ENCODE measurements around the gene TRIM24.

The TRIM24 gene

DNA sequence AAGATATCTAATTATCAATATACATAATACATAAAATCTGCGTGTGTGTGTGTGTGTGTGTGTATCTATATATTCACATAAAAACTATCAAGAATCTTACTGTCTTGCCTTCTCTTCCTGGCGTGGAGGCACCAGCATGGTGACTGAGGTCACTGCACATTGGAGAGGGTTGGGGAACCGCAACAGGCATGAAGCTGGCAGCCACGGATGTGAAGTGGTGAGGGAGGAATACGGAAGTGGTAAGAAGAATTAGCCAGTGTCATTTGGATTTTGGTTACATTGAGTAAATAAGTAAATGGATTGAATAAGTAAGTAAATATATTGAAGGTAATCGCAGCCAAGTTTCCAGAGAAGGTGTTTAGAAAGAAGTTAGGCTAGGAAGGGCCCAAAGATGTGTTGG is 85.1 kb downstream of the TRIM24 start:
- H3K36me3 ChIP-seq (ENCODE audit: insufficient read depth, low read length) = peaks cover 94% of the 10 kb centered on the region
- H2AFZ ChIP-seq (ENCODE audit: low read depth, low read length) = no peak overlapping the region
- H3K9me3 ChIP-seq (ENCODE audit: low read length) = peaks cover 4% of the 10 kb centered on the region
- no peak overlapping the region for H3K4me3 ChIP-seq (ENCODE audit: low read length)
- H3K4me1 ChIP-seq (ENCODE audit: insufficient read depth, low read length) = no peaks in the 10 kb centered on the region
- no peaks in the 10 kb centered on the region for H3K27me3 ChIP-seq (ENCODE audit: insufficient read depth, low read length)

DNA sequence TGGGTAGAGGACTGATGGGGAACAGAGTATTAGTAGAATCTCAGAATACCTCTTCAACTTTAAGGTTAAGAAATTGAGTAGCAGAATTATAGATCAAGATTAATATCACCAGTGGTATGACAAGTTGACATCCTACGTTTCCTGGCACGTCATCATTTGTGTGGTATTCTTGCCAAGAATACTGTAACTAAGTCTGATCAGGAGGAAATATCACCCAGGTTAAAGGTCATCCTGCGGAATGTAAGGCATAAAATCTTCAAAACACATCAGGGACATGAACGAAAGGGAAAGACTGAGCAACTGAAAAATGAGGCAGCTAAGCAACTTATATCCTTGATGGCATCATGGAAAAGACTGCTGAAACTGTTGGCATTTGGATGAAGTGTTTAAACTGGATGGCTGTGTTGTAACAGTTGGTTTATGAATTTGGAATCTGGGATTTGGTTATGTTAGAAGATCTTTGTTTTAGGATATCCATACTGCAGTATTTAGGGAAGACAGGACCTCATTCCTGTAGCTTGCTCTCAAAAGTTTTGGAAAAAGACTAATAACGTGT is 86.1 kb downstream of the TRIM24 start:
- Histone ChIP-seq H3K36me3 (ENCODE audit: insufficient read depth, low read length) (peaks cover 94% of the 10 kb centered on the region), H3K4me1 (ENCODE audit: insufficient read depth, low read length) (no peaks in the 10 kb centered on the region)

DNA sequence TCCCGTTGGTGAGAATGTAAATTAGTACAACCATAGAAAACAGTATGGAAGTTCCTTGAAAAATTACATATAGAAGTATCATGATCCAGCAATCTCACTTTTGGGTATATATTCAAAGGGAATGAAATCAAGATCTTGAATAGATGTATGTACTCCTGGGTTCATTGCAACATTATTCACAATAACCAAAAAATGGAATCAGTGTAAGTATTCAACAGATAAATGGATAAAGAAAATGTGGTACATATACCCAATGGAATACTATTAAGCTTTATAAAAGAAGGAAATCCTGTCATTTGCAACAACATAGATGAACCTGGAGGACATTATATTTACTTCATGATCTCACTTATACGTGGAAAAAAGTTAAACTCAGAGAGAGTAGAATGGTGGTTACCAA is 86.8 kb downstream of the TRIM24 start:
- H3K9me3 ChIP-seq (ENCODE audit: low read length) = peaks cover 2% of the 10 kb centered on the region
- no peak overlapping the region for H3K4me3 ChIP-seq (ENCODE audit: low read length)
- peaks cover 94% of the 10 kb centered on the region for H3K36me3 ChIP-seq (ENCODE audit: insufficient read depth, low read length)
- H3K27me3 ChIP-seq (ENCODE audit: insufficient read depth, low read length) = no peaks in the 10 kb centered on the region
- H3K4me1 ChIP-seq (ENCODE audit: insufficient read depth, low read length) = no peaks in the 10 kb centered on the region
- no peak overlapping the region for H2AFZ ChIP-seq (ENCODE audit: low read depth, low read length)

More for the DNA sequence above, 86.1 kb downstream of the TRIM24 start:
- Histone ChIP-seq H3K4me3 (ENCODE audit: low read length) (no peak overlapping the region), H3K27me3 (ENCODE audit: insufficient read depth, low read length) (no peaks in the 10 kb centered on the region), H2AFZ (ENCODE audit: low read depth, low read length) (no peak overlapping the region), H3K9me3 (ENCODE audit: low read length) (peaks cover 2% of the 10 kb centered on the region)

DNA sequence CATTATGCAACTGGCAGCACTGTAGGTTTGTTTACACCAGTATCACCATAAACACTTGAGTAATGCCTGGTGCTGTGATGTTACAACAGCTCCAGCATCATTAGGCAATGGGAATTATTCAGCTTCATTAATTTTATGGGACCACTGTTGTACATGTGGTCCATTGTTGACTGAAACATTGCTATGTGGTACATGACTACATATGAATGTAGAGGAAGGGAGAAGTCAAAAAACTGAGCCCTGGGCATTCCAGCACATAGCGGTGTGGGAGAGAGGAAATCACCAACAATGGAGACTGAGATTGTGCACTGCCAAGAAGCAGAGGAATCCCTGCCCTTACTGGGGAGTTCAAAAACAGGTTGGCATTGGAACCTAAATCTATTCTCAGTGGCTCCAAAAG is 89.0 kb downstream of the TRIM24 start:
- Histone ChIP-seq H3K27me3 (ENCODE audit: insufficient read depth, low read length) (no peaks in the 10 kb centered on the region), H2AFZ (ENCODE audit: low read depth, low read length) (no peak overlapping the region), H3K36me3 (ENCODE audit: insufficient read depth, low read length) (peaks cover 96% of the 10 kb centered on the region), H3K4me1 (ENCODE audit: insufficient read depth, low read length) (no peaks in the 10 kb centered on the region), H3K4me3 (ENCODE audit: low read length) (no peak overlapping the region), H3K9me3 (ENCODE audit: low read length) (peaks cover 7% of the 10 kb centered on the region)

DNA sequence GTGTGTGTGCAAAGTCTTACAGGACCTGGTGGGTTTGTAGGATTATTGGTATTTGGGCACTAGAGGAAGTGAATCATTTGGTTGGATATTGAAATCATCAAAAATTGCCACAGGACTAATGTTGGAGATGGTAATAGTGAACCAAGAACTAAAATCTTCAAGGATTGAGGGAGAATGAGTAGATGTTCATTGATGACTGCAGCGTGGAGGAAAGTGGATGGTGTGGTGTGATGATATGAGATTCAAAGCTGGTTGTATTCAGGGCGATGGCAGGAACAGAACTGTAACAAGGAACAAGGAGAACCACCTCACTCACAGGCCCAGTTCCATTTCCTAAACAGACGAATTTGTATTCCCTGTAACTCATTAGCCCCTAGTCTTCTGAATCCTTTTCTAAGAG is 90.3 kb downstream of the TRIM24 start:
- H3K9me3 ChIP-seq (ENCODE audit: low read length) = peaks cover 13% of the 10 kb centered on the region
- H3K27me3 ChIP-seq (ENCODE audit: insufficient read depth, low read length) = no peaks in the 10 kb centered on the region
- H3K4me1 ChIP-seq (ENCODE audit: insufficient read depth, low read length) = no peaks in the 10 kb centered on the region
- no peak overlapping the region for H3K4me3 ChIP-seq (ENCODE audit: low read length)
- peaks cover 96% of the 10 kb centered on the region for H3K36me3 ChIP-seq (ENCODE audit: insufficient read depth, low read length)
- no peak overlapping the region for H2AFZ ChIP-seq (ENCODE audit: low read depth, low read length)

DNA sequence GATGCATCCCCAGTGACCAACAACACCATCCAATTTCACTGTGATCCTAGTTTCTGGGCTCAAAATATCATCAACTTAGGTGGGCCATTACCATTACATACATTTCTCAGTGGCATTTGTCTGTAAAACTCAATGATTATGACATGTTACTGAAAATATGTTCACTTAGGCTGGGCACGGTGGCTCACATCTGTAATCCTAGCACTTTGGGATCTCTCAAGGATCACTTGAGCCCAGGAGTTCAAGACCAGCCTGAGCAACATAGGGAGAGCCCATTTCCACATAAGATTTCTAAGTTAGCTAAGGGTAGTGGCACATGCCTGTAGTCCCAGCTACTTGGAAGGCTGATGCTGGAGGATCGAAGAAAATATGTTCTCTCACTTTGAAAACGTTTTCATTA is 91.0 kb downstream of the TRIM24 start:
- H3K4me3 ChIP-seq (ENCODE audit: low read length) = no peak overlapping the region
- no peak overlapping the region for H2AFZ ChIP-seq (ENCODE audit: low read depth, low read length)
- H3K27me3 ChIP-seq (ENCODE audit: insufficient read depth, low read length) = no peaks in the 10 kb centered on the region
- peaks cover 16% of the 10 kb centered on the region for H3K9me3 ChIP-seq (ENCODE audit: low read length)
- no peaks in the 10 kb centered on the region for H3K4me1 ChIP-seq (ENCODE audit: insufficient read depth, low read length)
- peaks cover 96% of the 10 kb centered on the region for H3K36me3 ChIP-seq (ENCODE audit: insufficient read depth, low read length)

DNA sequence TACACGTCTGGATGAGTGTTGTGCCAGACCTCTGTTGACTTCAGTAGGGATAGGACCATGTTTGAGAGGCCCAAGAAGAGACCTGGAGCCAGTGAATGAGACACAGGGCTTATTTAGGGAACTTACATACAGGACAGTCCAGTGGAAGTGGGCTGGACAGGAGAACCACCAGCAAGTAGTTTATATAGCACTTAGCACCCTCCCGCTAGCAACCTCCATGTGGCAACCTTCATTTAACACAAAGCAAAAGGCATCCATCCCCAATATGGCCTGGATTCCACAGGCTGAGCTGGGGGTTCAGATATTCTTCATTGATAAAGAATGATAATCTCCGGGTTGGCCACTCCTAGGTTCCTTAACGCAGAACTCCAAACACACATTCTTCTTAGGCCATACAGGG is 93.7 kb downstream of the TRIM24 start:
- Histone ChIP-seq H3K27me3 (ENCODE audit: insufficient read depth, low read length) (no peaks in the 10 kb centered on the region), H3K9me3 (ENCODE audit: low read length) (peaks cover 38% of the 10 kb centered on the region), H3K4me3 (ENCODE audit: low read length) (no peak overlapping the region), H3K36me3 (ENCODE audit: insufficient read depth, low read length) (peaks cover 99% of the 10 kb centered on the region), H2AFZ (ENCODE audit: low read depth, low read length) (no peak overlapping the region), H3K4me1 (ENCODE audit: insufficient read depth, low read length) (no peaks in the 10 kb centered on the region)

DNA sequence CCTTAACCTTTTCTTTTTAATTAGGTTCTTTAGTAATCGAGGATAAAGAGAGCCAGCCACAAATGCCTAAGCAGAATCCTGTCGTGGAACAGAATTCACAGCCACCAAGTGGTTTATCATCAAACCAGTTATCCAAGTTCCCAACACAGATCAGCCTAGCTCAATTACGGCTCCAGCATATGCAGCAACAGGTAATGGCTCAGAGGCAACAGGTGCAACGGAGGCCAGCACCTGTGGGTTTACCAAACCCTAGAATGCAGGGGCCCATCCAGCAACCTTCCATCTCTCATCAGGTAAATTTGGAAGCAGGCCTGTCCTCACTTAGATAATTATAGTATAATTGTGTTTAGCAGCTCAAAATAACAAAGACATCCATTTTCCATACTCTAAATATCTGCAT is 94.6 kb downstream of the TRIM24 start:
- no peaks in the 10 kb centered on the region for H3K27me3 ChIP-seq (ENCODE audit: insufficient read depth, low read length)
- peaks cover 98% of the 10 kb centered on the region for H3K36me3 ChIP-seq (ENCODE audit: insufficient read depth, low read length)
- H3K9me3 ChIP-seq (ENCODE audit: low read length) = peaks cover 41% of the 10 kb centered on the region

DNA sequence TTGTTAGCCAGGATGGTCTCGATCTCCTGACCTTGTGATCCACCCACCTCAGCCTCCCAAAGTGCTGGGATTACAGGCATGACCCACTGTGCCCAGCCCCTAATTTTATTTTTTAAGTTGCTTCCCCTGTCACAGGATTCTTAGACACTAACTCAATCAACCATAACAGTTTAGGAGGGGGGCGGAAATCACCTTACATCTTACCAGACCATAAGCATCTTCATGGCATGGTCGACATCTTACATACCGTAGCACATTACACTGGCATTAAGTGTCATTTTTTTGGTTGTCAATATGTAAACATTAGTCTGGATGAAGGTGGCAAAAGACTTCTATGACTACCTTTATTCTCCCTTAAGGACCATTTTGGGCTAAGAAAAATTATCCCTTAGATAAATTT is 95.6 kb downstream of the TRIM24 start:
- H3K4me3 ChIP-seq (ENCODE audit: low read length) = no peak overlapping the region
- no peak overlapping the region for H2AFZ ChIP-seq (ENCODE audit: low read depth, low read length)
- H3K9me3 ChIP-seq (ENCODE audit: low read length) = peaks cover 41% of the 10 kb centered on the region
- H3K4me1 ChIP-seq (ENCODE audit: insufficient read depth, low read length) = no peaks in the 10 kb centered on the region
- H3K36me3 ChIP-seq (ENCODE audit: insufficient read depth, low read length) = peaks cover 98% of the 10 kb centered on the region
- H3K27me3 ChIP-seq (ENCODE audit: insufficient read depth, low read length) = no peaks in the 10 kb centered on the region

More for the DNA sequence above, 94.6 kb downstream of the TRIM24 start:
- no peak overlapping the region for H2AFZ ChIP-seq (ENCODE audit: low read depth, low read length)
- H3K4me1 ChIP-seq (ENCODE audit: insufficient read depth, low read length) = no peaks in the 10 kb centered on the region
- no peak overlapping the region for H3K4me3 ChIP-seq (ENCODE audit: low read length)

DNA sequence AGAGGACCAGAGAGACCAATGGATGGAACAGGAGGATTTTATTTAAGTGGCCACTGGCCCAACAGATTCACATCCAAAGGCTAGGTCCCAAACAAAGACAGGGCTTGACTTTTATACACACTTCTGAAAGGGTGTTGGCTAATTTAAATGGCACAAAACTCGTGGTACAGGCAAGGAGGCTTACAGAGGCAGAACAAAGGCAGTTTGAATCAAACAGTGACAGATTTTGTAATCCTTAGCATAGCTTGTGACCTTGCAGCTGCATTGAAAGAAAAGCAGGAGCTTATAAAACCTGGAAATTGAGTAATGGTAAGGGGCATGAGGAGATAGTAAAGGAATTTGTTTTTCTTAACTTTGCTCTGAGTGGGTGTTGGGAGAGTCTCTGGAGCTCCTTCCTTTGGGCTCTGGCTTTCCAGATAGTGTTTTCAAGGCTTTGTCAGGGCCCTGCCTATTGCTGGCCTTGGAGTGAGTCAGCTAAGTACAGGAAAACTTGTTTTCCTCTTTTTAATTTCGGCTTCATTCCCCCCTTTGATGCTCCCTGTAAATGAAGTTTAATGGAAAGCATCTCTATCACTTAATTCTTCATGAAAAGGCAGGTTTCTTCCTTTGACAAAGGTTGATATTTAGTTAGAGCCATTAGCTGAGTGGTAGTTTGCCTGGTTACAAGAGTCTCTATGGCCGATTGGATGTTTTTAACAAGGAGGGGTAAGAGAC is 96.9 kb downstream of the TRIM24 start:
- H3K27me3 ChIP-seq (ENCODE audit: insufficient read depth, low read length) = no peaks in the 10 kb centered on the region
- H3K36me3 ChIP-seq (ENCODE audit: insufficient read depth, low read length) = peaks cover 98% of the 10 kb centered on the region
- no peaks in the 10 kb centered on the region for H3K4me1 ChIP-seq (ENCODE audit: insufficient read depth, low read length)
- peaks cover 42% of the 10 kb centered on the region for H3K9me3 ChIP-seq (ENCODE audit: low read length)
- no peak overlapping the region for H2AFZ ChIP-seq (ENCODE audit: low read depth, low read length)
- no peak overlapping the region for H3K4me3 ChIP-seq (ENCODE audit: low read length)

DNA sequence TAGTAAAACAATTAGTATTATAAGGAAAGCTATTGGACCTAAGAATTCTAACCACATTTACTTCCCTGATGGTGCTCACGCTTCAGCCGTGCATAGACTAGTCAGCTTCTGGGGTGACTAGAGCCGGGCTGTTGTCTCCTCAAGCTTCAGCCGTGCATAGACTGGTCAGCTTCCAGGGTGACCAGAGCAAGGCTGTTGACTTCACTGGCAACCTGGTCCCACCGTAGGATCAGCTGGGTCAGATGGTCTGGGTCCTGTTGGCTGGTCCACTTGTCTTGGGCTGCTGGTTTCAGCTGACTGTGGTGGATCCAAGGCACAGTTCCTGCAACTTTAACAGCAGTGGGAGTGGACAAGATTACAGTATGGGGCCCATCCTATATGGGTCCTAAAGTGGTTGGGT is 99.4 kb downstream of the TRIM24 start:
- Histone ChIP-seq H2AFZ (ENCODE audit: low read depth, low read length) (no peak overlapping the region), H3K9me3 (ENCODE audit: low read length) (peaks cover 50% of the 10 kb centered on the region), H3K4me1 (ENCODE audit: insufficient read depth, low read length) (no peaks in the 10 kb centered on the region), H3K36me3 (ENCODE audit: insufficient read depth, low read length) (peaks cover 98% of the 10 kb centered on the region), H3K4me3 (ENCODE audit: low read length) (no peak overlapping the region), H3K27me3 (ENCODE audit: insufficient read depth, low read length) (no peaks in the 10 kb centered on the region)

DNA sequence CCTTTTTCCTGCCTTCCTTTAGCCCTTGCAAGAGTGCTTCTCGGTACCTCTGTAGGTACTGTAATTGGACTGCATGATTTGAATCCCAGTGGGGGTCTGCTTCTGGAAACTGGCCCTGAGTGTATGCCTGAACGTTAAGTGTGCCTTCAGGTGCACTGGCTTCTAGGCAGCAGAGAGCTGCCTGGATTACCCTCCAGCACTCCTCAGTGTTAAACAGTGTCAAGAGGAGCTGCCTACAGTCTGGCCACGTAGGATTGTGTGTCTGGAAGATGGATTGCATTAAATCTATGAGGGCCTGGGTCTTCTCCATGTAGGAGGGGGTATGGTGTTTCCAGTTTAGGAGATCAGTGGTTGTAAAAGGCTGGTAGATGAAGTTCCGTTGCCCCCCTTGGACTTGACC is 103.7 kb downstream of the TRIM24 start:
- H3K4me1 ChIP-seq (ENCODE audit: insufficient read depth, low read length) = no peaks in the 10 kb centered on the region
- H2AFZ ChIP-seq (ENCODE audit: low read depth, low read length) = no peak overlapping the region
- H3K9me3 ChIP-seq (ENCODE audit: low read length) = peaks cover 25% of the 10 kb centered on the region
- peaks cover 93% of the 10 kb centered on the region for H3K36me3 ChIP-seq (ENCODE audit: insufficient read depth, low read length)
- no peak overlapping the region for H3K4me3 ChIP-seq (ENCODE audit: low read length)
- no peaks in the 10 kb centered on the region for H3K27me3 ChIP-seq (ENCODE audit: insufficient read depth, low read length)

DNA sequence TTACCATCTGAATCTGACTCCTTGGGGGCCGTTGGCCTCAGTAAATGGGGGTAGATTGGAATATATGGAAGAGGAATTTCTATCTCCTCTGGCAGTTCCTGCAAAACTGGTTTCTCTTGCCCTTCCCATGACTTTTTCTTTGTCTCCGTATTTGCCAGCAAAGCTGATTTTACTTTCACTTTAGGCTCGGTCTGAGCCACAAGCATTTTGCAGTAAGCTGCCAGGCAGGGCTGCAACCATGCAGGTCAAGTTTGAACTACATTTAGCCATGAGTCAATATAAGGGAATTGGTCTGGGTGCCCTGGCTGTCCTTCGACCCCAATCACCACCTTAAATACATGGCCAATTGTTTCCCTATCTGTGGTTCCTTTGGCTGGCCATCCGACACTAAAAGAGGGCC is 104.3 kb downstream of the TRIM24 start:
- peaks cover 25% of the 10 kb centered on the region for H3K9me3 ChIP-seq (ENCODE audit: low read length)
- H3K4me3 ChIP-seq (ENCODE audit: low read length) = no peak overlapping the region
- H3K36me3 ChIP-seq (ENCODE audit: insufficient read depth, low read length) = peaks cover 93% of the 10 kb centered on the region

DNA sequence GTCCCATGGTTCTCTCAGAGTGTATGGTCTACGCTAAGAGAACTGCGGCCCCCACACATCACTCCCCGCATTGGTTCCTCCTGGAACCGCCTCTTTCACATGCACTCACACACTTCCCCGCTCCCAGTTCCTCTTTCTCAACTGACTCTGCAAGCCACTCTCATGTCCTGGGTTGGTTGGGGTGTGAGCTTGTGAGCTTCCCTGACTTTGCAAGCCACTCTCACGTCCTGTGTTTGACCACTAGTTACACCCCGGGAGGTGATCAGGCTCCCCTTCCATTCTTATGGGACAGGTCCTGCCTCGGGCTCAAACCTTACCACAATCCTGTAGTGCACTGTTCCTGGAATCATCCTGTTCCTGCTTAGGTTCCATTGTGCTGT is 105.0 kb downstream of the TRIM24 start:
- no peak overlapping the region for H2AFZ ChIP-seq (ENCODE audit: low read depth, low read length)
- H3K4me1 ChIP-seq (ENCODE audit: insufficient read depth, low read length) = no peaks in the 10 kb centered on the region
- peaks cover 23% of the 10 kb centered on the region for H3K9me3 ChIP-seq (ENCODE audit: low read length)
- H3K27me3 ChIP-seq (ENCODE audit: insufficient read depth, low read length) = no peaks in the 10 kb centered on the region
- H3K4me3 ChIP-seq (ENCODE audit: low read length) = no peak overlapping the region
- H3K36me3 ChIP-seq (ENCODE audit: insufficient read depth, low read length) = peaks cover 93% of the 10 kb centered on the region

More for the DNA sequence above, 104.3 kb downstream of the TRIM24 start:
- Histone ChIP-seq H3K27me3 (ENCODE audit: insufficient read depth, low read length) (no peaks in the 10 kb centered on the region), H3K4me1 (ENCODE audit: insufficient read depth, low read length) (no peaks in the 10 kb centered on the region), H2AFZ (ENCODE audit: low read depth, low read length) (no peak overlapping the region)
